Measurements from ENCODE around the gene FAM174B.

FAM174B gene

GRCh38 chr15:92580933-92581445 lies 74.6 kb downstream of the FAM174B start:
- no peaks in the 10 kb centered on the region for H3K36me3 ChIP-seq (ENCODE audit: low read length)
- no peaks in the 10 kb centered on the region for H4K20me1 ChIP-seq (ENCODE audit: low read depth, low read length)
- no peak overlapping the region for H3K27ac ChIP-seq (ENCODE audit: low read depth, low read length)
- no peak overlapping the region for H3K4me3 ChIP-seq (ENCODE audit: insufficient read depth, low read length, poor library complexity, severe bottlenecking)
- no peak overlapping the region for H3K9ac ChIP-seq (ENCODE audit: low read length)
- no peak for TF ChIP-seq CTCF (IDR thresholded peaks at IDR 0.05; ENCODE audit: insufficient read depth, low read length, poor library complexity, severe bottlenecking)
- TF ChIP-seq EZH2phosphoT487 (conservative IDR thresholded peaks at IDR 0.05; ENCODE audit: low read length), result no peak
- no peaks in the 10 kb centered on the region for H3K27me3 ChIP-seq (ENCODE audit: low read length)
- H3K9me3 ChIP-seq (ENCODE audit: insufficient read depth, low read length), result peaks cover 5% of the 10 kb centered on the region; the same call in 1 of the 2 replicates
- no peaks in the 10 kb centered on the region for H3K9me2 ChIP-seq (replicated peaks; ENCODE audit: insufficient read depth, low read length)
- H2AFZ ChIP-seq (ENCODE audit: low read depth, low read length, severe bottlenecking), result no peak overlapping the region
- H3K4me2 ChIP-seq (ENCODE audit: low read depth, low read length, poor library complexity, severe bottlenecking), result no peak overlapping the region
- H3F3A ChIP-seq (ENCODE audit: insufficient read depth), result no peaks in the 10 kb centered on the region
- no peaks in the 10 kb centered on the region for H3K79me2 ChIP-seq (ENCODE audit: insufficient read depth, low read length)

GRCh38 chr15:92580521-92580920 lies 75.1 kb downstream of the FAM174B start:
- H3K9me2 ChIP-seq (replicated peaks; ENCODE audit: insufficient read depth, low read length), result no peaks in the 10 kb centered on the region
- no peak overlapping the region for H3K27ac ChIP-seq (ENCODE audit: low read depth, low read length)
- no peak overlapping the region for H3K4me3 ChIP-seq (ENCODE audit: insufficient read depth, low read length, poor library complexity, severe bottlenecking)
- no peaks in the 10 kb centered on the region for H3F3A ChIP-seq (ENCODE audit: insufficient read depth)
- no peaks in the 10 kb centered on the region for H3K27me3 ChIP-seq (ENCODE audit: low read length)
- no peak overlapping the region for H3K4me2 ChIP-seq (ENCODE audit: low read depth, low read length, poor library complexity, severe bottlenecking)
- no peaks in the 10 kb centered on the region for H4K20me1 ChIP-seq (ENCODE audit: low read depth, low read length)
- H2AFZ ChIP-seq (ENCODE audit: low read depth, low read length, severe bottlenecking), result no peak overlapping the region
- H3K36me3 ChIP-seq (ENCODE audit: low read length), result no peaks in the 10 kb centered on the region
- H3K79me2 ChIP-seq (ENCODE audit: insufficient read depth, low read length), result no peaks in the 10 kb centered on the region
- H3K9me3 ChIP-seq (ENCODE audit: insufficient read depth, low read length), result peaks cover 5% of the 10 kb centered on the region; the same call in 1 of the 2 replicates
- TF ChIP-seq EZH2phosphoT487 (conservative IDR thresholded peaks at IDR 0.05; ENCODE audit: low read length), result no peak
- TF ChIP-seq CTCF (IDR thresholded peaks at IDR 0.05; ENCODE audit: insufficient read depth, low read length, poor library complexity, severe bottlenecking), result no peak
- H3K9ac ChIP-seq (ENCODE audit: low read length), result no peak overlapping the region

GRCh38 chr15:92579931-92580470 lies 75.6 kb downstream of the FAM174B start:
- Histone ChIP-seq H2AFZ (ENCODE audit: low read depth, low read length, severe bottlenecking) (no peak overlapping the region), H4K20me1 (ENCODE audit: low read depth, low read length) (no peaks in the 10 kb centered on the region), H3K27me3 (ENCODE audit: low read length) (no peaks in the 10 kb centered on the region), H3K9me3 (ENCODE audit: insufficient read depth, low read length) (peaks cover 5% of the 10 kb centered on the region; the same call in 1 of the 2 replicates), H3K9me2 (replicated peaks; ENCODE audit: insufficient read depth, low read length) (no peaks in the 10 kb centered on the region), H3K9ac (ENCODE audit: low read length) (no peak overlapping the region), H3F3A (ENCODE audit: insufficient read depth) (no peaks in the 10 kb centered on the region), H3K4me2 (ENCODE audit: low read depth, low read length, poor library complexity, severe bottlenecking) (no peak overlapping the region), H3K79me2 (ENCODE audit: insufficient read depth, low read length) (no peaks in the 10 kb centered on the region), H3K36me3 (ENCODE audit: low read length) (no peaks in the 10 kb centered on the region), H3K4me3 (ENCODE audit: insufficient read depth, low read length, poor library complexity, severe bottlenecking) (no peak overlapping the region), H3K27ac (ENCODE audit: low read depth, low read length) (no peak overlapping the region)
- no peak for TF ChIP-seq EZH2phosphoT487 (conservative IDR thresholded peaks at IDR 0.05; ENCODE audit: low read length)
- TF ChIP-seq CTCF (IDR thresholded peaks at IDR 0.05; ENCODE audit: insufficient read depth, low read length, poor library complexity, severe bottlenecking), result no peak

All from SU-DHL-6 (cell line).